ENCODE results near the gene PITPNC1.
"Not testable (repeated sequence)": the region's sequence is repeated elsewhere in the genome, so short reads cannot be mapped to it uniquely, and the experiment has no call there.

Gene PITPNC1

DNA sequence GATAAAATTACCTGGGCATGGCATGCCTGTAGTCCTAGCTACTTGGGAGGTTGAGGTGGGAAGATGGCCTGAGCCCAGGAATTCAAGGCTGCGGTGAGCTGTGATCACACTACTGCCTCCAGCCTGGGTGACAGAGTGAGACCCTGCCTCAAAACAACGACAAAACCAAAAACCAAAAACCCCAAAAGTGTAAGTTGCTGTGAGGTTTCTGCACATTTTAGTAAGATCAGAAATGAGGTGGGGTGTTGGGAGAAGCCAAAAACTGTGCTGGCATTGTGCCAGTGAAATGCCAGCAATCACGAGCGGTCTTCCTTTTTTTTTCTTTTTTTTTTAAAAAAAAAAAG, 114.6 kb downstream of the PITPNC1 start:
- DNase-seq = no peak

DNA sequence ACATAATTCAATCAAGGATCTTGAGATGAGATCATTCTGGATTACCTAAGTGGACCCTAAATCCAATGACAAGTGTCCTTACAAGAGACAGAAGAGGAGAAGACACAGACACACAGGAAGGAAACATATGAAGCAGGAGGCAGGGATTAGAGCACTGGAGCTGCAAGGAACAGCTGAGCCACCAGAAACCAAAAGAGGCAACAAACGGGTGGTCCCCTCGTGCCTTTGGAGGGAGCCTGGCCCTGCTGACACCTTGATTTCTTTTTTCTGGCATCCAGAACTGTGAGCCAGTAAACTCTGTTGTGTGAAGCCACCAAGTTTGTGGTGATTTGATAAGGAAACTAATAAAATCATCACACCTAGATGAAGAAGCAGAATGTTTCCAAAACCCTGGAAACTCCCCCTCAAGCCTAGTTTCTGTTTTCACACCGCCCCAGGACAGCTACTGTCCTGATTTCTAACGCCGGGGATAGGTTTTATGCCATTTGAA, 115.2 kb downstream of the PITPNC1 start:
- DNase-seq = no peak

DNA sequence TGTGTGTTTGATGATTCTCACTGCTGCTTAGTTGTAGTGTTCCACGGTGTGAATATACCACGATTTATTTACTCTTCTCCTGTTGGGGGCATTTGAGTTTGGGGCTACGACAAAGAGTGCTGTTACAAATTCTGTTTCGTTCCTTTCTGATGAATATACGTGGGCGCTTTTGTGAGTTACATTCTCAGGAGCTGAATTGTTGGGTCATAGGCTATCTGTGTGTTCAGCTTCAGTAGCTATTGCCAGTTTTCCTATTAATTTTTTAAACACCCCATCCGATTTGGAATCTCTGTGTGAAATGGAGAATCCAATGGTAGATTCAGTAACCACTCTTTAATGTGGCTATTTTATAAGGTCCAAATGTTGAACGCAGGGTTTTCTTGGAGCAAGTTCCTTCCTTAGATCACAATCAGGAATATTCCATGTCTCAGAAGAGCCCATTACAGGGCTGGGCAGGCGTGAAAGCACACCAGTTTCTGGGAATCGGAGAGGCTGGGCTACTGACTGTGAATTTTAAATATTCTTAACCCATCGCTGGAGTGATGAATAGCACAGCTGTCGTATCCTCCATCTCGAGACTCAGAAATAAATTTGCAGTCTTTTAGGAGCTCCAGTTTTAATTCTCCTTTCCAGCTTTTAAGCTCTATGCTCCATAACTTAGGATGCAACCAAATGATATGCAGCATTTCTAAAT, 115.9 kb downstream of the PITPNC1 start:
- peak; percentile 51 for DNase-seq

DNA sequence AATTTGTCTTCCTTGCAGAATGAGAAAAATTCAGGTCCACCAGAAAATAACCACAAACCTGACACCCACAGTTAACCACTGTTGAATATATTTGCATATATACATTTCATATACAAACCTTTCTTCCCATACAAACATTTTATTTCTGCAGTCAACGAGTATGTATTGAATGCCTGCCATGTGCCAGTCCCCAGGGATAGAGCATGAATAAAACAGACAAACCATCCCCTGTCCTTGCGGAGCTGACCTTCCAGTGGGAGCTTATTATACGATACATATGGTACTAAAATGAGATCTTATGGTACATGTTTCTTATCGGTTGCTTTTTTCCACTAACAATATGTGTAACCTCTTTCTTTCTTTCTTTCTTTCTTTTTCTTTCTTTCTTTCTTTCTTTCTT, 116.7 kb downstream of the PITPNC1 start:
- peak; percentile 89 for DNase-seq

DNA sequence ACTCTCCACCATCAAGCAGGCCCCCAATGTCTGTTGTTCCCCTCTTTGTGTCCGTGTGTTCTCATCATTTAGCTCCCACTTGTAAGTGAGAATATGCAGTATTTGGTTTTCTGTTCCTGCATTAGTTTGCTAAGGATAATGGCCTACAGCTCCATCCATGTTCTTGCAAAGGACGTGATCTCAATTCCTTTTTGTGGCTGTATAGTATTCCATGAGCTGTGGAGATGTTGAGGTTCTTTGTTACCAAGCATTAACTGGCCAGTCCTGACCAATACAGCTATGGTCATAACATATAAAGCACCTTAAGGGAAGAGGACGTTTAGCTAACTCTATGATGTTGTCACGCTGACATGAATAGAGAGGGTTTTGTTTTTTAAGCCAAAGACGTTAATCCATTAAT, 118.5 kb downstream of the PITPNC1 start:
- DNase-seq = not testable (repeated sequence)

DNA sequence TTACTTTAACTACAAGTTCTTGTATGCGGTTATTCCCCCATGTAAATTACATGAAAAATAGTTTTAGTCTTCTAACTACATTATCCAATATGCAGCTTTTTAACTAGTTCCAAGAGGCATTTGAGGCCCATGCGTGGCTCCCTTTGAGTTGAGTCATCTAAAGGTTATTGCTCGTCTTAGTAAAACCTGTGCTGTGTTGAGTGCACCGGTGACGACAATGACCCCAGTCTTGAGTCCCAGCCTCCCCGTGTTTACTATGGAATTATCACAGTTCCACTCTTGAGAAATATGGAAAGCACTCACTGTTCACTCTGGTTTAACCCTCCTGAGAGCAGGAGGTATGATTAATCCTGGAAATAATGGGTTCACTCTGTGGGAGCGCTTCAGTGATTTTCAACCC, 119.2 kb downstream of the PITPNC1 start:
- no peak for DNase-seq

DNA sequence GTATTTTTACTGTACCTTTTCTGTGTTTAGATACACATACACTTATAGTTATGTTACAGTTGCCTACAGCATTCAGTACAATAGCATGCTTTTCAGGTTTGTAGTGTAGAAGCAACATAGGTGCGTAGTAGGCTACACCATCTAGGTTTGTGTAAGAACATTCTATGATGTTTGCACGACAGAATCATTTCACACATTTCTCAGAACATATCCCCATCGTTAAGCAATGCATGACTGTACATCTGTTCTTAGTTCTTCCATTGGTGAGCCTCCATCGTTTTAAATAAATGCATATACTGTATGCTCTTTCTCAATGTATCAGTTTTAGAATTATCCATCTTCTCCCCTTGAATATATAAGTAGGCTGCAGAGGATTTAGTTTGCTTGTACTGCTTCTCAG, 122.6 kb downstream of the PITPNC1 start:
- no peak for DNase-seq

DNA sequence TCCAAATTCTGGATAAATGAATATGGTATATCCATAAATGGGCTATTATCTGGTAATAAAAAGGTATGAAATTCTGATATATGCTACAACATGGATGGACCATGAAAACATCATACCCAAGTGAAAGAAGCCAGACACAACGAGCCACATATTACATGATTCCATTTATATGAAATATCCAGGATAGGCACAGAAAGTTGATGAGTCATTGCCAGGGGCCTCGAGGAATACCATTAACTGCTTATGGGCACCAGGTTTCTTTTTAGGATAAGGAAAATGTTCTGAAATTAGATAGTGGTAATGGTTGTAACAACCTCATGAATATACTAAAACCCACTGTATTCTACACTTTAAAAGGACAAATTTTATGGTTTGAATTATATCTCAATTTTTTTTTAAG, 123.2 kb downstream of the PITPNC1 start:
- DNase-seq = no peak

DNA sequence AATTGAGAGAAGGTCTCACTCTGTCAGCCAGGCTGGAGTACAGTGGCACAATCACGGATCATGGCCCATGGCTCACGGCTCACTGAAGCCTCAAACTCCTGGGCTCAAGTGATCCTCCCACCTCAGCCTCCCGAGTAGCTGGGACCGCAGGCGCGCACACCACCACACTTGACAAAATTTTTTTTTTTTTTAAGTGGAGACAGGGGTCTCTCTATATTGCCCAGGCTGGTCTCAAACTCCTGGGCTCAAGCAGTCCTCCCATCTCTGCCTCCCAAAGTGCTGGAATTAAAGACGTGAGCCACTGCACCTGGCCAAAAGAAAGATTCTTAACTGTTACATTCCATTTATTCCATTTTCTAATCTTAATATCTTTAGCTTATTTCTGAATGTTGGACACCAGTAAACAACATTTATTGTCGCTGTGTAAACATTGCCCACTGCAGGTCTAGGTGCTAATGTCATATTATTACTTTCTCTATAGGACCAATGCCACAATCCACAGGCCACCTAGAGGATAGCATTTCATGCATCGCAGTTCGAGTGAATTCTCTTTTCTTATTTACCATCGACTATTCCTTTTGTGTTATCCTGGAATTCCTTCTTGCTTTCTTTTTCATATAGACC, 123.7 kb downstream of the PITPNC1 start:
- DNase-seq = no peak

DNA sequence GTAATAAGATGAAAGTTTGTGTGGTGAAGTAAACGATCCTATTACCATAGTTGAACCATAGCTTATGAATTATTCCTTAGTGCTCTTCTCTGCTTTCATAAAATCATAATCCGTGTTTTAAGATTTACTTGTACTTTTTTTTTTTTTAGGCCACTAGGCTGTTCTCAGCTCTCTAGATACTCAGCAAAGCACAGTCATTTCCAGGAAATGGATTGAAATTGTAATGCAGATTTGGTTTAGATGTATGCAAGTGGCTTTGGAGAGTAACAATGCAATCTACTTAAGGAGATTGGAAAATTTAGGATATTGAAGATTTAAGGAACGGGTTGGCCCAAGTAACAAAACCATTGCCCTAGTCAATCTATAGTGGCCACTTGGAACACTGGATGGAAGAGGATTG, 125.1 kb downstream of the PITPNC1 start:
- no peak for DNase-seq

DNA sequence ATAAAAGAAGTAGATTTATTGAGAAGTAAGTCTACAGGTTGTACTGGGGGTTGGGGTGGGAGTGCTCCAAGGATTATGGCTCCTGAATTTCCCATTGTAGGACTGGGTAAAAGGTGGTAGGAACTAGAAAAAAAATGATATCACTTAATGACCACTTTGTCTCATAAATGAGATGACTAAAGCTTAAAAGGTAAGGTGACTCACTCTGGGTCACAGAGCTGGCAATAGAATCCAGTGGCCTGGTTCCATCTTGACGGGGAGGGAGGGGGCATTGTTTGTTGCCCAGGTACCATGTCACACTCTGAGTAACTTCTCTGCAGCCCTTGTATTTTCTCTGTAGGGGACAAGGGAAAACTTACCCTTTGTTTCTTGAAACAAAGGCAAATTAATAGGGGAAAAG, 126.1 kb downstream of the PITPNC1 start:
- no peak for DNase-seq

DNA sequence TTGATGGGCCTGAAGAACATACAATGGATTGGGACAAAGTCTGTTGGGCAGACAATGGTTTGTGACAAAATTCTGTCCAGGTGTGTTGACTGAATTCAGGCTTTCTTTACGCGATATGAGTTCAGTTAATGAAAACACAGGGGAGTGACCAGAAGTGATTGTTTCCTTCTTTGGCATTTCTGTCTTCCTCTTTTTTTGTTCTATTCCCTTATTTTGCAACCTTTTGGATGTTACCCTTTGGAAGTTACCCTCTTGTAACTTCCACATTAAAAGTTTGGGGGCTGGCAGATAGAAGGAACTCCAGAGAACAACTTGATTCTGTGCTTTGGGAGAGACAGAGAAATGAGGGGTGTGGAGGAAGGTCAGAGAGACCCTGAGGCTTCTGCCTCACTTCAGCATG, 126.7 kb downstream of the PITPNC1 start:
- no peak for DNase-seq

DNA sequence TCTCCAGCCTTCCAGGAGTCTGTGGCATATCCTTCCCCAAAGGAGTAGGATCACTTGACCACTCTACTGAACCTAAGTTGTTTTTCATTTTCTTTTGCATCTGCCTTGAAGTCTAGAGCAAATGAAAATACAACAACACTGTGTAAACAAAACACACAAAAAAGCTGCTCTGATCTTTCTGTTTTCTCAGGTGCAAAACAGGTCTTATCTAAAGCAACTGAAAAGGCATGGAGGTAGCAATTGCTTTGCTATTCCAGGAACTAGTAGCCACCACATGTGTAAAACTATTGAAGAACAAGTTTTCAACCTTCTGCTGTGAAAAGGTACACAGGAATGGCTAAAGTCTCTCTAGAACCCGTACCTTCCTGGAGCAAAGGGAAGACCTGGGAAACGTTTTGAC, 127.1 kb downstream of the PITPNC1 start:
- no peak for DNase-seq

DNA sequence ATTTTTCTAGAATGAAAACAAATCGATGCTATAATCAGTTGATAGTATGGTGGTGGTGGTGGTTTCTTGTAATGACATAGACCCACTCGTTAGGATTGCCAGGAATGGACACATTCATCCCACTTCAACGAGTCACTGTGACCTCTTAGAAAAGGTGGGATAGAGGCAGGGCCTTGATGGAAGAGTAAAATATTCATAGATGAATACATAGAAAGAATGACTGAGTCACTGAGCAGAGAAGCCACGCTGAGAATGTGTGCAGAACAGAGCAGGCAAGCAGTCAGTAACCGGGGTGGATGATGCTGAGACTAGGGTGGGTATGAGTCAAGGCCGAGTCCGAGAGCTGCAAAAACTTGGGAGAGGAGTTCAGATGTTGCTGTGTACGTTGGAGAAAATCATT, 129.9 kb downstream of the PITPNC1 start:
- DNase-seq = no peak

DNA sequence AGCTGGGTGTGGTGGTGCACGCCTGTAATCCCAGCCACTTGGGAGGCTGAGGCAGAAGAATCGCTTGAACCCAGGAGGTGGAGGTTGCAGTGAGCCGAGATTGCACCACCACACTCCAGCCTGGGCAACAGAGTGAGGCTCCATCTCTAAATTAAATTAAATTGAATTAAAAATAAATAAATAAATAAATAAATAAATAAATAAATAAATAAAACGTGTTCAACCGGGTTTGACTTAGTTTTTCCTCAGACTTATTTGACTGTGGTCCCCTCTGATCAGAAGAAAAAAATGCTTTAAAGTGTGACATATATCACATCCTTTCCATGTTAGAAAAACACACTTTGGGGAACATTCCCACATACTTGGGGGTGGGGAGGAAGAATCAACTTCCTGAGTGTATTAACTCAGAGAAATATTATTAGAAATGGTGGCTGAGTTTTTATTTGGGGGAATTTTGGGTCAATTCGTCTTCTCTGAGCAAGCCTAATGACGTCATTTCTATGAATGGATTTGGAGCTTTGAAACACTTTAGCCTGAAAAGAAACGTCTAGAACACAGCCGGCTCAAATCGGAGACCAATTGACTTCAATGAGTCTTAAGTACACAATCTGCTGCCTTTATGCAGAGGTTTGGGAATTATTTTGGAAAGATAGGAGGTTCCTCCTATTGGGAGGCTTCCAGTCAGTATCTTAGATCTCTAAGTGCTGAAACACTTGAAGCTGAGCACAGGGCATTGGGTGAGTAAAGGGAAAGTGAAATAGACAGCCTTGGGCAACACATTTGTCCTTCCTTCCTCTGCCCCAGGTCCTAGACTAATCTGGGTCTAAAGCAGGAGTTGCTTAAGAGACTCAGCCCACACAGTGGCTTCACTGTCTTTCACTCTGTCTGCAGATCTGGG, 132.6 kb downstream of the PITPNC1 start:
- no peak for DNase-seq

DNA sequence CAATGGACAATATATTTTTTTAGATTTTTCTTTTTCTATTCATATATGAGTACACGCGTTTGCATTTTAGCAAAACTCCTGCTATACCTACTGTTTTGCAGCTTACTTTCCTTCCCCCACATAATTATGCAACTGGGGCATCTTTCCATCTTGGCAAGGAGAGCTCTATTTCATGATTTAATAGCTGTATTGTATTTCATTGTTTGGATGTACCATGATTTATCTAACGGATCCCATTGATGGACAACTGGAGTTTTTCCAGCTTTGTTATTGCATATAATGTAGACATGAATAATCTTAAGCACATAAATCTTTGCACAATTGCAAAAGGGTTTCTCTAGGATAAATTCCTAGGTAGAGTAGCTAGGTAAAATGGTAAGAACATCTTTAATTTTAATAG, 133.9 kb downstream of the PITPNC1 start:
- DNase-seq = no peak

DNA sequence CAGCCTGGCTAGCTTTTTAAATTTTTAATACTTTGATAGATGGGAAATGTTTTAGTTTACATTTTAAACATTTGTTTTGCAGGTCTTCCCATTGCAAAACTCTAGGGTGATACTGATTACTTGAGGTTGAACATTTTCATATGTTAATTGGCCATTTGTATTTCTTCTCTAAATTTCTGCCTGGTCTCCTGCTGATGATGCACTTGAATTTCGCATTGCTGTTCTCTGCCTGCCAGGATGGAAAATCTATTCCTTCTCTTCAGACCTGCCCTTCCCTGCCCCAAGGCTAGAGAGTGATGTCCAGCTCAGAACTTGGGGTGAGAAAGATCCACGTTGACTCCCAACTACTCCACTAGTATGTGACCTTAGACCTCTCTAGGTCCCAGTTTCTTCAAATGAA, 134.7 kb downstream of the PITPNC1 start:
- no peak for DNase-seq

DNA sequence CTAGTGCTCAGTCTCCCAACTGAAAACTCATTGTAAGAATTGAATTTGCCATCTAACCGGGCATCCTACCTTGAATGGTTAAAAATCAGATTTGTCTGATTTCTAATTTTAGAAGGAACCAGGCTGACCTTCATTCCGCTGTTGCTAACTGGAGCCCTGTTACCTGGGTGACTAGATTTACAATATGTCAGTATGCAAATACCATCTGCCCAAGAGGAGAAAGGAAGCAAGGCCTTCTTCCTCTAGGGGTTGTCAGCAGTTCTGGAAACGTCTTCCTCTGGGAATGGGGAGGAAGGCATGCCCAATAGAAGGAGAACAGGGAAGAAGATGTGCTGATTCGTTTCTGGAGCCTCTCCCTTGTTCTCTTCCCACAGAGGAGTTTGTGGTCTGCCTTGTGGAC, 137.9 kb downstream of the PITPNC1 start:
- peak; percentile 89 for DNase-seq

DNA sequence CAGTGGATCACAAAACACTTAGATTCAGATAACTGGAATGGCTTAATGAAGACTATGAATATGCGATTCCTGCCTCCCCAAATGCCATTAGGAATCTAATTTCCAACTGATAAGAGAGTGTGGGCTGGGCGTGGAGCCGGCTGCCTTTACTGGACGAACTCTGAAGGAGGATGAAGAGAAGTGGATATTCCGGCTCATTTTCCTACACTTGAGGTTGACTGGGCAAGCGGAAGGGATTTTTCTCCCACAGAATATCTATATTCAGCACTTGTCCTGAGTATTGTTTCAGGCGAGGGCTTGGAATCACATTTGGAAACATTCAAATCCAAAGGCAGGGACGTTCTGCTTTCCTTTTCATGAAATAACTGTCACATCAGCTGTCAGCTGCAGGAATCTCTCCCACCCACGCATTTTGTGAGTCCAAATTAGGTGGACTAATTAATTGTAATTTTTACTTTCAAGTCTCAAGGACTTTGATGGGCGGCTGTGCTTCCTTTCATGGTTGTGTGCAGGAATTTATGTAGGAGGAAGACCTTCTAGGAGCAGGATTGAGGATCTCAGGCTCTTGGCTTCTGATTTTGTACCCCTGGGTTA, 138.5 kb downstream of the PITPNC1 start:
- DNase-seq = peak; percentile 81

DNA sequence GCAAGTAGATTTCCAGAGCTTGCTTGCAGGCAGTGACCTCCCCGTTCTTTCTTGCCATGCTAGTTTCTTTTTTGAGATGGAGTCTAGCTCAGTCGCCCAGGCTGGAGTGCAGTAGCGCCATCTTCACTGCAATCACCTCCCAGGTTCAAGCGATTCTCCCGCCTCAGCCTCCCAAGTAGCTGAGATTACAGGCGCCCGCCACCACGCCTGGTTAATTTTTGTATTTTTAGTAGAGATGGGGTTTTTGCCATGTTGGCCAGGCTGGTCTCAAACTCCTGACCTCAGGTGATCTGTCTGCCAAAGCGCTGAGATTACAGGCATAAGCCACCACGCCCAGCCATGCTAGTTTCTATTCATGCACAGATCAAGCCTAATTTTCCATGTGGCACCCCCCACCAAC, 139.5 kb downstream of the PITPNC1 start:
- DNase-seq = not testable (repeated sequence)

DNA sequence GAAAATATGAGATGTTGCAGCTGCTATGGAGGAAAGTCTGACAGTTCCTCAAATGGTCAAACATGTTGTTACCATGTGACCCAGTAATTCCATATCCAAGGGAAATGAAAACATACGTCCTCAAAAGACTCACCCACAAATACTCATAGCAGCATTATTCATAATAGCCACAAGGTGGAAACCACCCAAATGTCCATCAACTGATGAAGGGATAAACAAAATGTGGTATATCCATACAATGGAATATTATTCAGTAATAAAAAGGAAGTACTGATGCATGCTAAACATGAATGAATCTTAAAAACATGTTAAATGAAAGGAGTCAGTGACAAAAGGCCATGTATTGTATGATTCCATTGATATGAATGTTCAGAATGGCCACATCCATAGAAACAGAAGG, 140.2 kb downstream of the PITPNC1 start:
- DNase-seq = no peak

DNA sequence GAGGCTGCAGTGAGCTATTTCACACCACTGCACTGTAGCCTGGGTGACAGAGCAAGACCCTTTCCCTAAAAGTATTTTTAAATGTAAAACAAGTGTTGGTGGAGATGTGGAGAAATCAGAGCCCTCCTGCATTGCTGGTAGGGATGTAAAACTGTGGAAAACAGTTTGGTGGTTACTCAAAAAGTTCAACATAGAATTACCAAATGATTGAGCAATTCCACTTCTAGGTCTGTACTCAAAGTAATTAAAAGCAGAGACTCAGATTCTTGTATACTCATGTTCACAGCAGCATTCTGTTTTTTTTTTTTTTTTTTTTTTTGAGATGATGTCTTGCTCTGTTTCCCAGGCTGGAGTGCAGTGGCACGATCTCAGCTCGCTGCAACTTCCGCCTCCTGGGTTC, 141.8 kb downstream of the PITPNC1 start:
- no peak for DNase-seq

DNA sequence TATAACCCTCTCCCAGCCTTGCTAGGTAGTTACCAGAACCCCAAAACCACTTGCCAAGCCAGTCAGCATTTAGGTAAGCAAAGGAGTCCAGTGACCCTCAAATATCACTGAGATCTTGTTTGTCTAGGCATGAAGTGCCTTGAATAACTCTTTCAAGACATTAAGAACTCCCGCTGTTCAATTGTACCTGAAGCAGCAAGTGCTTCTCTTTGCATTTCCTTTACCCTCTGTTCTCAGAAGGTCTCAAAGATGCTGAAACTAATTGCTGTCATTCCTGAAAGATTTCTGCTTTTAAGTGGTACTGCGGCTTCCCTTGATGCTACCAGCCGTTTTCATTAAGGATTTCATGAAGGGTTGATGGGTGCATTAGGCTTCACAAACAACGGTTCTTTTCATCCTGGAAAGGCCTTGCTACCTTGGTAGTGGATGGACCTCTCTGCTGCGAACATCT, 142.7 kb downstream of the PITPNC1 start:
- no peak for DNase-seq
